Caki2 (cell line): ENCODE measurements around the gene NIPAL3. TPM values are rescaled to one million over a fixed set of nuclear protein-coding genes. Genes with fewer than 3 reads are reported as not detected.

Source experiments
- DNase-seq: peaks from one replicate; pipeline ENCODE4 v3.0.0-alpha.2; 2015; ENCODE audit warnings: low read depth
- in situ Hi-C: cut with HindIII; loops from 2 replicates; pipeline ENCODE4 v1.10.0; 2016; ENCODE audit warnings: low sequenced_read_pairs, low pct_unique_long_range_greater_than_20kb, mixed read lengths
- total RNA-seq: library from RNA; depleted of rRNA; stranded (reverse); fragments of >200 nt; shearing (Covaris generic); gene quantifications from 2 replicates; pipeline ENCODE4 v1.2.3, GENCODE V29; 2014; ENCODE audit warnings: low replicate concordance

The NIPAL3 gene
- total RNA-seq, 1 experiment from 2014 or later, result 11.8 TPM

- in situ Hi-C loops, result loop anchor here (25.0 kb wide), 1 partner anchor 221 kb away; the partner anchor contains the start of gene SRRM1
- no peak for DNase-seq
These were observed 486 bp downstream of the NIPAL3 start for GRCh38 chr1:24415910-24416665.

GRCh38 chr1:24416666-24417391, 1.2 kb downstream of the NIPAL3 start:
- peak; percentile 87 for DNase-seq
- in situ Hi-C loops, result loop anchor here (25.0 kb wide), 1 partner anchor 220 kb away; the partner anchor contains the start of gene SRRM1

GRCh38 chr1:24417681-24418080, 2.1 kb downstream of the NIPAL3 start:
- in situ Hi-C loops, result loop anchor here (25.0 kb wide), 1 partner anchor 220 kb away; the partner anchor contains the start of gene SRRM1

GRCh38 chr1:24418898-24419628, 3.5 kb downstream of the NIPAL3 start:
- in situ Hi-C loops, result loop anchor here (25.0 kb wide), 1 partner anchor 218 kb away; the partner anchor contains the start of gene SRRM1
- DNase-seq, result peak; percentile 25

More at GRCh38 chr1:24417681-24418080, 2.1 kb downstream of the NIPAL3 start:
- no peak for DNase-seq

- no peak for DNase-seq
- in situ Hi-C loops, result loop anchor here (25.0 kb wide), 1 partner anchor 217 kb away; the partner anchor contains the start of gene SRRM1
These were observed 4.9 kb downstream of the NIPAL3 start for GRCh38 chr1:24420547-24420946.

GRCh38 chr1:24421502-24421901, 5.9 kb downstream of the NIPAL3 start:
- DNase-seq, result no peak
- in situ Hi-C loops, result loop anchor here (25.0 kb wide), 1 partner anchor 216 kb away; the partner anchor contains the start of gene SRRM1

GRCh38 chr1:24424207-24424606, 8.6 kb downstream of the NIPAL3 start:
- in situ Hi-C loops, result loop anchor here (25.0 kb wide), 1 partner anchor 213 kb away; the partner anchor contains the start of gene SRRM1
- DNase-seq, result no peak

GRCh38 chr1:24424990-24425389, 9.4 kb downstream of the NIPAL3 start:
- in situ Hi-C loops, result loop anchor here (25.0 kb wide), 1 partner anchor 212 kb away; the partner anchor contains the start of gene SRRM1
- no peak for DNase-seq

- no peak for DNase-seq
- in situ Hi-C loops, result no loop called here
These were observed 9.8 kb downstream of the NIPAL3 start for GRCh38 chr1:24425441-24425840.

GRCh38 chr1:24425922-24426321, 10.3 kb downstream of the NIPAL3 start:
- DNase-seq, result no peak

GRCh38 chr1:24426744-24427544, 11.3 kb downstream of the NIPAL3 start:
- DNase-seq, result no peak
- in situ Hi-C loops, result no loop called here

More at GRCh38 chr1:24425922-24426321, 10.3 kb downstream of the NIPAL3 start:
- in situ Hi-C loops, result no loop called here

- in situ Hi-C loops, result no loop called here
These were observed 11.9 kb downstream of the NIPAL3 start for GRCh38 chr1:24427545-24427862.

GRCh38 chr1:24435782-24436365, 20.3 kb downstream of the NIPAL3 start:
- no peak for DNase-seq
- in situ Hi-C loops, result no loop called here

More at GRCh38 chr1:24427545-24427862, 11.9 kb downstream of the NIPAL3 start:
- no peak for DNase-seq

- in situ Hi-C loops, result no loop called here
- no peak for DNase-seq
These were observed 22.2 kb downstream of the NIPAL3 start for GRCh38 chr1:24437631-24438396.

GRCh38 chr1:24438423-24438901, 22.9 kb downstream of the NIPAL3 start:
- in situ Hi-C loops, result no loop called here
- DNase-seq, result no peak

- no peak for DNase-seq
- in situ Hi-C loops, result no loop called here
These were observed 24.8 kb downstream of the NIPAL3 start for GRCh38 chr1:24440436-24440835.
